Fibroblast of the aortic adventitia (primary cell): Measurements from ENCODE around the gene CTIF. TPM values are rescaled to one million over a fixed set of nuclear protein-coding genes. Genes with fewer than 3 reads are reported as not detected.

Source experiments
- DNase-seq: peaks from one replicate; pipeline ENCODE4 v3.0.0-alpha.2; 2010; ENCODE audit warnings: low read depth
- H3K4me3 ChIP-seq: 2 replicates; pipeline ENCODE4 v1.5.1; 2011; ENCODE audit warnings: low read depth, mild to moderate bottlenecking, control low read depth, low read length, moderate library complexity
- total RNA-seq: library from RNA; depleted of rRNA; stranded (reverse); fragments of >200 nt; gene quantifications from 2 replicates; pipeline ENCODE4 v1.2.3, GENCODE V29; 2012; ENCODE audit warnings: low replicate concordance
- TF ChIP-seq, protein P1 (sequence below): IDR thresholded peaks from 2 replicates; pipeline ENCODE4 v1.5.1; 2011; ENCODE audit warnings: mild to moderate bottlenecking, low read length, control low read depth, inconsistent platforms; ENCODE audit not compliant: insufficient read depth

The CTIF gene
- total RNA-seq, 1 donor = 29.0 TPM

DNA sequence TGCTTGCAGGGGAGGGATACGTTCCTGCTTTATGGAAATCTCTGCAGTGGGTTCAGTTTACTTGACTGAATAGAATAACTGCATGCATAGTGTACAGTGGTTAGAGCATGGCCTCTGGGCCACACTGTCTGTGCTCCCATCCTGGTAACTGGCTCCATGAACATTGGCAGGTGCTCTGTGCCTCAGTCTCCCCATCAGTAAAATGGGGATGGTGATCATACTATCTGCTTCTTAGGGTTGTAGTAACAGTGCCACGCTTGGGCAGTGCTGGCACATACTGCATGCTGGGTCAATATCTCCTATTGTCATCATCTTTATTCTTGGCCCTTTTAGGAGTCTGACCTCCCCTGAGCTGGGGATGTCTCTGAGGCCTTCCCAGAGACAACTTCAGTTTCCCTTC, 117.3 kb downstream of the CTIF start:
- no peak for DNase-seq

DNA sequence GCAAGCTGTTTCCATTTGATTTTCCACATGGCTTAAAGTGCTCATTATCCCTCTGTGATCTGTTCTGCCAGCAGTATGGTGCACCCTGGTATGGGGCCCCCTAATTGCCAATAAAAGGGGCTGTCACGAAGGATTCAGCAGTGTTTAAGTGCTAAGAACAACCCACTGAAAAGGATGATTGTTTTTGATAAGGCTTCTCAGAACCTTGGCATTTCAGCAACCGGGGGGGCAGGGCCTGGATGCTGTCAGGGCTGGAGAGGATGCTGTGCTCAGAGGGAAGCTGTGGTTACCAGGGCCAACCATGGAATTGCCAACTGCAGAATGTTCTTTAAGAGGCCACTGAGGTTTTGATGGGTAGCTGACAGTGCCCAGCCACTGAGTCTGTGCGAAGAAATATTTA, 117.8 kb downstream of the CTIF start:
- no peak overlapping the region for H3K4me3 ChIP-seq
- no peak for DNase-seq
- TF ChIP-seq, protein P1, sequence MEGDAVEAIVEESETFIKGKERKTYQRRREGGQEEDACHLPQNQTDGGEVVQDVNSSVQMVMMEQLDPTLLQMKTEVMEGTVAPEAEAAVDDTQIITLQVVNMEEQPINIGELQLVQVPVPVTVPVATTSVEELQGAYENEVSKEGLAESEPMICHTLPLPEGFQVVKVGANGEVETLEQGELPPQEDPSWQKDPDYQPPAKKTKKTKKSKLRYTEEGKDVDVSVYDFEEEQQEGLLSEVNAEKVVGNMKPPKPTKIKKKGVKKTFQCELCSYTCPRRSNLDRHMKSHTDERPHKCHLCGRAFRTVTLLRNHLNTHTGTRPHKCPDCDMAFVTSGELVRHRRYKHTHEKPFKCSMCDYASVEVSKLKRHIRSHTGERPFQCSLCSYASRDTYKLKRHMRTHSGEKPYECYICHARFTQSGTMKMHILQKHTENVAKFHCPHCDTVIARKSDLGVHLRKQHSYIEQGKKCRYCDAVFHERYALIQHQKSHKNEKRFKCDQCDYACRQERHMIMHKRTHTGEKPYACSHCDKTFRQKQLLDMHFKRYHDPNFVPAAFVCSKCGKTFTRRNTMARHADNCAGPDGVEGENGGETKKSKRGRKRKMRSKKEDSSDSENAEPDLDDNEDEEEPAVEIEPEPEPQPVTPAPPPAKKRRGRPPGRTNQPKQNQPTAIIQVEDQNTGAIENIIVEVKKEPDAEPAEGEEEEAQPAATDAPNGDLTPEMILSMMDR = no peak

More for the DNA sequence above, 117.3 kb downstream of the CTIF start:
- TF ChIP-seq, protein P1 = no peak
- no peak overlapping the region for H3K4me3 ChIP-seq

DNA sequence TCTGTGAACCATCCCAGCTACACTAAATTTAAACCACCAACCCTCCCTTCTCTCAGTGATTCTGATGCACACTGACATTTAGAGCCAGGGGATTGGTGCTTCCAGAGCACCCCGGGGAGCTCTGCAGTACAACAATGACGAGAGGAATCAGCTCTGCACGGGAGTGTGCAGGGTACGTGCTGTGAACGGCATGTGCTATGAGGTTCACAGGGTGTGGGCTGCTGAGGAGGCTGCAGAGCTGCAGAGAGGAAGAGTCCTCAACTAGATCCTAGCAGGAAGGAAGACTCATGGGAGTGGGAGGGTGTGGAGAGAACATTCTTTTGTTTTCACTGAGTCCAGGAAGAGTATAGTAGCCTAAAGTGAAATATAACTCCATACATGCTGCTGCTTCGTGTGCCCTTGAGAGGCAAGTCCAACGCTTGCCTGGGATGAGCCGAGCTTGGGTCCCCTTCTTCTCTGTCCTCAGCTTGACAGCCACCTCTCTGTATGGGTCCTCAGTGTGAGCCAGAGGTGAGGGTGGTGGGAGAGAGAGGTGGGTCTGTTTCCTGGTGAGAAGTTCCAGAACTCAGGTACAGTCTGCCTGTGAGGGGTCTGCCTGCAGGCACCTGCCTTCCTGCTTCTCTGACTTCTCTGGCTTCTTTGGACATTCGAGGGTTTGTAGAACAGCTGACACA, 118.8 kb downstream of the CTIF start:
- peak; percentile 43 for DNase-seq
- TF ChIP-seq, protein P1 = no peak
- H3K4me3 ChIP-seq = no peak overlapping the region

DNA sequence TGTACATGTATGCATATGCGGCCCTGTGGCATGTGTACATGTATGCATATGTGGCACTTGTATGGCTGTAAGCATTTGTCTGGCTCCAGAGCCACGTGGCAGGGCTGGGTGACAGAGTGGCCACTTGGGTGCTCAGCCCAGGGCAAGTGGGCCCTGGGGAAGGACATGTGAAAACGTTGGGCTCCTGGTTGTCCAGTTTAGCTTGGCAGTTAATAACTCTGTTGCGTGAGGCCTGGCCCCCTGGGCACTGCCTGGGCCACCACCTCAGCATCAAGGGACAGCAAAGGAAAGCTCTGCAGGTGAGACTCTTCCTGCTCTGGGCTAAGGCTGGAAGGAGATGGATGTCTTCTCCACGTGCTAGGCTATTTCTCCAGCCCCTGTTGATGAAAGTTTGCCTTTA, 119.9 kb downstream of the CTIF start:
- no peak for DNase-seq
- H3K4me3 ChIP-seq = no peak overlapping the region
- TF ChIP-seq, protein P1 = no peak

DNA sequence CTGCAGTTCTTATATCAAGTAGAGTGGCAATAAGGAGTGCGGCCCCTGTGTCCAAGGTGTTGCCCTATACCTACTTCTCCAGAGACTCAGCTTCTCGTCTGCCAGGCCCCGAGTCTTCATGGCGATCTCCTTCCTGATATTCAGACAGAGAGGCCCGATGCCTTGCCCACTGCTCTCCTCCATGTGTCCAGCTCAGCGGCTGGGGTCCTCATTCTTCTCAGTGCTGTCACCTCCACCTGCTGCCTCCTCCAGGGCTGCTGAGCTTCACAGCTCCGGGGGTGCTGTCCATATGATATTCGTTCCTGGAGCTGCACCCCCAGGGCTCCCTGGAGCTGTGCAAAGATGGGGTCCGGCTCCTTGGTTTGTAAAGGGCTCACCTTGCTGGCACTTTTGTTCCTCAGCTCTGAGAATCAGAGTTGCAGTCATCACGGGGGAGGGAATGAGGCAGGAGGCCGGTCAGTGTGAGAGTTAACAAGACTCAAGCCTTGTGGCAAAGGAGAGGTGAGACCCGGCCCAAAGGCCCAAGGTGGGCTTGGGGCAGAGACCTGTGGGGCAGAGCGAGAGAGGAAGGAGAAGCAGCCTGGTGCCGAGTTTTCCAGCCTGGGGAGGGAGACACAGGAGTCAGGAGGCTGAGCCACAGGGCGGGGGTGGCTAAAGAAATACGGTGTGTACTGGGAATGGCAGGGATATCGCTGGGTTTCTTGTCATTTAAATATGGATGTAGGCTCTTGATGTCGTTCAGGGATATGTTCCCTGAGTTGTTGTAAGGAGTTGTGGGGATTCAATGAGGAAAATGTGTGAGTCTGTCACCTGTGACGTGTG, 120.6 kb downstream of the CTIF start:
- TF ChIP-seq, protein P1 = no peak
- no peak overlapping the region for H3K4me3 ChIP-seq
- DNase-seq = no peak

DNA sequence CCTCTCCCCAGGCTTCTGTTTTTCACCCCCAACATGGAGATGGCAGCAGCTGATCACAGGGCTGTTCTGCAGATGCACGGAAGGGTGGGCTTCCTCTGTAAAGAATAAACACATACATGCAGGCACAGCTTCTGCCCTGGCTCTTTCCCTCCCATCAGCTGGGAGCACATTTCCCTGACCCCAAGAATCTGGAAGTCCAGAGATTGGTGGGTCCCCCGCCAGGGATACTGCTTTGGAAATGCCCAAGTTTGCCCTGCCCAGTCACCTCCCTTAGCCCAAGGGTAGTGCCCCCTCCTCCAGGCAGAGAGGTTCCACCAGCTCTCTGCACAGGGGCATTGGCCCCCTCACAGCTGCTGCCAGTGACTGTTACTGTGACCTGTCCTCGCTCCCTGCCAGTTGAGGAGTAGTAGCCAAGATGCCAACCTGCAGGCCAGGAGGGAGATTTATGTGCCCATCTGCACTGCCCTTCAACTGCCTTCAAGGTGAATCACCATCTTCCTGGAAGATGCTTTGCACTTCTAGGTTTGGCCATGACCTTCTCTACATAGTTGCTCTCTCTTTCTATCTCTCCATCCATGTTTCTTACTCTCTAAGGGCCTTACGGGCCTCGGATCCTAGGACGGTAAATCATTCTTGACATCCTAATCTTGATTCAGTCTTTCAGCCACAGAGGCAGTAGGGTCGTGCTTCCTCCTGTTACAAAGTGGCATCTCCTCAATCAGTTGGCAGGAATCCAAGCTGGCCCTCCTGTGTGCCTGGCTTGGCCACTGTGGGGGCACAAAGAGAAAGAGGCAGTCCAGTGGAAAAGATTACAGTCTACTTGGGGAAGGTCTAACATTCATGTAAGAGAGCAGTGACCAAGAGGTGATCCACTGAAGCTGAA, 121.8 kb downstream of the CTIF start:
- TF ChIP-seq, protein P1 = no peak
- DNase-seq = no peak
- H3K4me3 ChIP-seq = no peak overlapping the region
